ENCODE data around the gene NCMAP. TPM values are rescaled to one million over a fixed set of nuclear protein-coding genes. Genes with fewer than 3 reads are reported as not detected.

Gene NCMAP
- total RNA-seq, 2 experiments from 2014 or later: 0.20 to 0.31 TPM

GRCh38 chr1:24640288-24640687, 84.4 kb downstream of the NCMAP start:
- Mint-ChIP-seq H3K4me1 (ENCODE audit: low read depth) (peaks cover 28% of the 10 kb centered on the region), H3K27ac (peak overlapping the region; percentile 98), H3K27me3 (ENCODE audit: low read depth) (no peaks in the 10 kb centered on the region), H3K9me3 (no peaks in the 10 kb centered on the region), H3K4me3 (peak overlapping the region; percentile 9), H3K36me3 (ENCODE audit: low read depth) (peaks cover 18% of the 10 kb centered on the region)
- CTCF ChIA-PET: interaction anchor here (5.7 kb wide), 1 partner anchor 440 kb away, joined by 46 read pairs; no protein-coding TSS in a partner anchor
- no peak for DNase-seq
- intact Hi-C loops (cut with micrococcal nuclease): loop anchor here (10.0 kb wide), 1 partner anchor 1085 kb away; the partner anchor contains the start of gene ID3

- DNase-seq: peak; percentile 55
- Mint-ChIP-seq H3K9me3 (no peaks in the 10 kb centered on the region), H3K27me3 (ENCODE audit: low read depth) (no peaks in the 10 kb centered on the region), H3K36me3 (ENCODE audit: low read depth) (peaks cover 29% of the 10 kb centered on the region), H3K4me3 (peak overlapping the region; percentile 83), H3K27ac (peak overlapping the region; percentile 98), H3K4me1 (ENCODE audit: low read depth) (peaks cover 39% of the 10 kb centered on the region)
- intact Hi-C loops (cut with micrococcal nuclease): loop anchor here (2.0 to 10.0 kb wide), 6 partner anchors 101 to 1087 kb away; partner anchors contain the start of genes ID3 and NIPAL3
- CTCF ChIA-PET: interaction anchor here (1.1 to 1.3 kb wide), 3 partner anchors 47 to 249 kb away, joined by 3 read pairs; partner anchors contain the start of gene NIPAL3
Measured at GRCh38 chr1:24641646-24642151, 85.8 kb downstream of the NCMAP start.

DNA sequence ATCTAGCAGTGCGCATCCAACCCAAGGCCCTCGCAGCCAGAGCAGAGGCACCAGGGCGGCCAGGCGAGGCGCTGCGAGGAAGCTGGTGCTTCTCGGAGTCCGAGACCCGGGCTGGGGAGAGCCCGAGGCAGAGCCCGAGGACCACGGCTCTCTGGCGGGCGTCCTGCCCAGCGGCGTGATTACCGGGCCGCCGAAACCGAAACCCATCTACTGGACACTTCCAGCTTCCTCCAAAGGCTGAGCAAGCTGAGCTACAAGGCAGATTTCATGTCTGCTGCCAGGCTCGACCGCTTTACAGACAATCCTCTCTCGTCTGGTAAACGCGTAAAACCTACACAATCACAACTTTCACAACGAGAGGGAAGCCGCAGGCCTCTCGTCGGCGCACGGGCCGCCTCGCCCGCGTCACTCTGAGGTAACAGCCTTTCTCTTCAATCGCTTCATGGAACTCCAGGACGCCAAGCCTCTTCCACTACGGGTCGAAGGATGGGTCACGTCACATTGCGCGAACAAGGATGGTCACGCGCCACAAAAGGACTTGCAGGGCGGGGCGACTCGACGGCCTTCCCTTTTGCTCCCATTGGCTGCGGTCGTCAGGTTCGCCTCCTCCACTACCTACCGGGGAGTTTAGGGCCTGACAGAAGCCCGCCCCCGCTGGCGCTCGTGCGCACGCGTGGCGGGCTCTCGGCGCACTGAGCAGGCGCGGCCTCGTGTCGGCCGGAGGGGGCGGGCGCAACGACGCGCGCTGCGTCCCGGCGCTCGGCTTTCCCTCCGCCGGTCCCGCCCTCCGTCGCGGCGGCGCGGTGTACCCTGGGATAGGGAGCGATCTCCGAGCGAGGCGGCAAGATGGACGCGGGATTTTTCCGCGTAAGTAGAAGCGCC, 86.8 kb downstream of the NCMAP start, which contains the start of gene SRRM1:
SRRM1 (plus strand) TSS at position 822 of the 882 bp plus-strand sequence; CDS start at position 847, 25 bp downstream.
- Mint-ChIP-seq H3K36me3 (ENCODE audit: low read depth) (peaks cover 38% of the 10 kb centered on the region), H3K27ac (peak within 1 kb of the TSS; percentile 98), H3K4me3 (peak within 1 kb of the TSS; percentile 83), H3K4me1 (ENCODE audit: low read depth) (peaks cover 48% of the 10 kb centered on the region), H3K27me3 (ENCODE audit: low read depth) (no peaks in the 10 kb centered on the region), H3K9me3 (no peaks in the 10 kb centered on the region)
- CTCF ChIA-PET: interaction anchor here (0.7 to 1.3 kb wide), 4 partner anchors 46 to 1632 kb away, joined by 3 read pairs; partner anchors contain the start of gene NIPAL3
- intact Hi-C loops (cut with micrococcal nuclease): loop anchor here (1.0 to 10.0 kb wide), 9 partner anchors 102 to 1088 kb away; partner anchors contain the start of genes CLIC4, ID3, NIPAL3 and PNRC2
- DNase-seq: peak; percentile 100

DNA sequence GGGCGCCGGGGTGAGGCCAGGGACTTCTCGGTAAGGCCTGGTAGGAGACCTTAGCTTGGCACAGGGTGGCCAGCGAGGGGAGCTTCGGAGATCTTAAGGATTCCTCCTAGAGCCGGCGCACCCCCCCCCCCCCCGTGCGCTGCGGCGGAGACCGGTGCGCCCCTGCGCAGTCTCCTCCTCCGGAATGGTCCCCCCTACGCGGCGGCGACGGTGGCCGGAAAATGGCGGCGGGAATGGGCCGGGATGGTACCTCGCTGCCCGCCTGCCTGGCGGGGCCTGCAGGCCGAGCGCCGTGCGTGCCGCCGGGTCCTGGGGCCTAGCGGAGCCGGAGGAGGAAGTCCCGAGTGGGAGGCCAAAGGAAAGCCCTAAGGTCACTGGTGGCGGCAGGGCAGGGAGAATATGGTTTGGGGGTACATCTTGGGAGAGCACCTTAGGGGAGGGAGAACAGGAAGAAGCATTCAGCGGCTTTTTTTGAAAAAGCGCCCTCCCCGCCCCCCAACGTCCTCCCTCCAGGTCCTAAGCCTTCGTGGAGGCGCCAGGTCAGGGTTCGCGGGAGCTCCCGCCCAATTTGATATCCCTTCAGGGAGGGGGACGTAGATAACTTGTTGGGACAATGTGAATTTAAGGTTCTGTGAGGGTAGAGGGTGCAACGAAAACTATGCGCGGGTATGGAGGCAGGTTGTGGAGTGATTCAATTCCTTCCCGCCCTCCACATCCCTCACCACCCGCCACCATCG, 87.6 kb downstream of the NCMAP start:
- H3K4me3 Mint-ChIP-seq: peak overlapping the region; percentile 83
- DNase-seq: peak; percentile 43
- peaks cover 46% of the 10 kb centered on the region for H3K36me3 Mint-ChIP-seq (ENCODE audit: low read depth)
- H3K27ac Mint-ChIP-seq: peak overlapping the region; percentile 87
- intact Hi-C loops (cut with micrococcal nuclease): loop anchor here (1.0 to 10.0 kb wide), 9 partner anchors 102 to 1089 kb away; partner anchors contain the start of genes CLIC4, ID3, NIPAL3 and PNRC2
- no peaks in the 10 kb centered on the region for H3K27me3 Mint-ChIP-seq (ENCODE audit: low read depth)
- CTCF ChIA-PET: interaction anchor here (0.5 to 0.7 kb wide), 2 partner anchors 69 to 1631 kb away, joined by 3 read pairs; no protein-coding TSS in a partner anchor
- peaks cover 56% of the 10 kb centered on the region for H3K4me1 Mint-ChIP-seq (ENCODE audit: low read depth)
- H3K9me3 Mint-ChIP-seq: no peaks in the 10 kb centered on the region

GRCh38 chr1:24644100-24644384, 88.2 kb downstream of the NCMAP start:
- Mint-ChIP-seq H3K36me3 (ENCODE audit: low read depth) (peaks cover 51% of the 10 kb centered on the region), H3K27ac (peak overlapping the region; percentile 87), H3K27me3 (ENCODE audit: low read depth) (no peaks in the 10 kb centered on the region), H3K4me3 (peak overlapping the region; percentile 83), H3K9me3 (no peaks in the 10 kb centered on the region), H3K4me1 (ENCODE audit: low read depth) (peaks cover 61% of the 10 kb centered on the region)
- CTCF ChIA-PET: interaction anchor here (0.5 kb wide), 1 partner anchor 70 kb away, joined by 3 read pairs; no protein-coding TSS in a partner anchor
- intact Hi-C loops (cut with micrococcal nuclease): loop anchor here (10.0 kb wide), 1 partner anchor 1089 kb away; the partner anchor contains the start of gene ID3
- DNase-seq: no peak

GRCh38 chr1:24648919-24649318, 93.0 kb downstream of the NCMAP start:
- Mint-ChIP-seq H3K27ac (peak overlapping the region; percentile 71), H3K4me3 (no peak overlapping the region), H3K27me3 (ENCODE audit: low read depth) (no peaks in the 10 kb centered on the region), H3K4me1 (ENCODE audit: low read depth) (peaks cover 69% of the 10 kb centered on the region), H3K9me3 (no peaks in the 10 kb centered on the region), H3K36me3 (ENCODE audit: low read depth) (peaks cover 82% of the 10 kb centered on the region)
- intact Hi-C loops (cut with micrococcal nuclease): loop anchor here (10.0 kb wide), 1 partner anchor 1094 kb away; the partner anchor contains the start of gene ID3
- DNase-seq: no peak
- CTCF ChIA-PET: interaction anchor here (0.7 kb wide), 1 partner anchor 186 kb away, joined by 3 read pairs; no protein-coding TSS in a partner anchor

GRCh38 chr1:24652382-24652781, 96.5 kb downstream of the NCMAP start:
- DNase-seq: no peak
- H3K27me3 Mint-ChIP-seq (ENCODE audit: low read depth): no peaks in the 10 kb centered on the region
- CTCF ChIA-PET: no interaction called here
- H3K4me3 Mint-ChIP-seq: no peak overlapping the region
- H3K36me3 Mint-ChIP-seq (ENCODE audit: low read depth): peaks cover 77% of the 10 kb centered on the region
- intact Hi-C loops (cut with micrococcal nuclease): no loop called here
- H3K27ac Mint-ChIP-seq: no peak overlapping the region
- H3K9me3 Mint-ChIP-seq: no peaks in the 10 kb centered on the region
- peaks cover 68% of the 10 kb centered on the region for H3K4me1 Mint-ChIP-seq (ENCODE audit: low read depth)

DNA sequence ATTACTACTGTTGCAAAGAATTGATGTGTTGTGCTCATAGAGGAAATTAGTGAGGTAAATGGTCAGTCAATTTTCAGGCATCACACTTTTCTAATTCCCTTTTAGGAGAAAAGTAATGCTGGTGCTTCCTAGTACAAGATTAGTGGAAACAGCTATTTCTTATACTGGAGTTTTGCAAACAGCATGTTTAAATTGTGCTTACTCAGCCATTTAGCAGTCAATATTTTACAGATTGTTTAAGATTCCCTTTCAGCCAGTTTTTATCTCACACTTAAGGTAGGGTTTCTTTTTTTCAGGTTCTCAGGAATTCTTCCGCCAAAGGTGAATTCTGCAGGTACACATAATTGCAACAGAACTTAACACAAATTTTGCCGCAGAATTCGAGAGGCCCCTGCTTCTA, 98.1 kb downstream of the NCMAP start:
- no peaks in the 10 kb centered on the region for H3K27me3 Mint-ChIP-seq (ENCODE audit: low read depth)

GRCh38 chr1:24656046-24656445, 100.2 kb downstream of the NCMAP start:
- H3K36me3 Mint-ChIP-seq (ENCODE audit: low read depth): peaks cover 63% of the 10 kb centered on the region
- no peak for DNase-seq
- no peaks in the 10 kb centered on the region for H3K27me3 Mint-ChIP-seq (ENCODE audit: low read depth)
- H3K27ac Mint-ChIP-seq: no peak overlapping the region
- no peak overlapping the region for H3K4me3 Mint-ChIP-seq
- CTCF ChIA-PET: interaction anchor here (1.2 to 1.3 kb wide), 2 partner anchors 9 to 32 kb away, joined by 3 read pairs; no protein-coding TSS in a partner anchor
- H3K9me3 Mint-ChIP-seq: no peaks in the 10 kb centered on the region
- H3K4me1 Mint-ChIP-seq (ENCODE audit: low read depth): peaks cover 59% of the 10 kb centered on the region
- intact Hi-C loops (cut with micrococcal nuclease): no loop called here

More for the DNA sequence above, 98.1 kb downstream of the NCMAP start:
- intact Hi-C loops (cut with micrococcal nuclease): no loop called here
- Mint-ChIP-seq H3K27ac (peak overlapping the region; percentile 41), H3K9me3 (no peaks in the 10 kb centered on the region), H3K36me3 (ENCODE audit: low read depth) (peaks cover 66% of the 10 kb centered on the region), H3K4me1 (ENCODE audit: low read depth) (peaks cover 61% of the 10 kb centered on the region), H3K4me3 (no peak overlapping the region)
- no peak for DNase-seq
- CTCF ChIA-PET: interaction anchor here (0.6 to 1.2 kb wide), 4 partner anchors 22 to 711 kb away, joined by 3 to 5 read pairs (median 4); no protein-coding TSS in a partner anchor

DNA sequence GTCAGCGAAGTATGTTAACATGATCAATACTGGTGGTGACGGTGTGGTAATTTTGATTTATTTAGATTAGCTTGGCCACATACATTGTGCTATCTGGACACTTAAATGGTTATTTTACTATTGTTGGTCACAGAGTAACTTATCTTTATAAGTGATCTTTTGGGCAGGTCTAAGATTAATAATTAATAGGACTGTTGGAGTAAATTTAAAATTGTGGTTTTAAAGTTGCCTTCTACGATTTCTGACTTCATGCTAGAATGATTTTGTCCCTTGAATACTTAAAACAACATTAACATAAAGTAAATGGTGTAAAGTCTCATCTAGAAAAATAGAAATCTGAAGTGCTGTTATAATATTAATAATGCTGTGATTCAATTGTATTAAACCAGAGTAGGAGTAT, 101.9 kb downstream of the NCMAP start:
- no peak for DNase-seq
- CTCF ChIA-PET: interaction anchor here (0.9 kb wide), 1 partner anchor 173 kb away, joined by 3 read pairs; no protein-coding TSS in a partner anchor
- Mint-ChIP-seq H3K27ac (peak overlapping the region; percentile 36), H3K4me1 (ENCODE audit: low read depth) (peaks cover 57% of the 10 kb centered on the region), H3K4me3 (no peak overlapping the region), H3K9me3 (no peaks in the 10 kb centered on the region), H3K36me3 (ENCODE audit: low read depth) (peaks cover 57% of the 10 kb centered on the region), H3K27me3 (ENCODE audit: low read depth) (no peaks in the 10 kb centered on the region)
- intact Hi-C loops (cut with micrococcal nuclease): no loop called here

All from activated naive CD4-positive, alpha-beta T cell treated with anti-CD3 and anti-CD28 coated beads for 36 hours (primary cell).